Stimulated activated CD4-positive, alpha-beta T cell treated with anti-CD3 and anti-CD28 coated beads, Interleukin-2, amount 100 ng/mL, for 4 hours (primary cell): ENCODE results near the gene SEMA3E.

Experiments used
- DNase-seq: peaks from one replicate; pipeline ENCODE4 v3.0.0-alpha.2; 2020; ENCODE audit warnings: low read depth

The SEMA3E gene

GRCh38 chr7:83640731-83641537, 8.0 kb downstream of the SEMA3E start:
- DNase-seq, result no peak

DNA sequence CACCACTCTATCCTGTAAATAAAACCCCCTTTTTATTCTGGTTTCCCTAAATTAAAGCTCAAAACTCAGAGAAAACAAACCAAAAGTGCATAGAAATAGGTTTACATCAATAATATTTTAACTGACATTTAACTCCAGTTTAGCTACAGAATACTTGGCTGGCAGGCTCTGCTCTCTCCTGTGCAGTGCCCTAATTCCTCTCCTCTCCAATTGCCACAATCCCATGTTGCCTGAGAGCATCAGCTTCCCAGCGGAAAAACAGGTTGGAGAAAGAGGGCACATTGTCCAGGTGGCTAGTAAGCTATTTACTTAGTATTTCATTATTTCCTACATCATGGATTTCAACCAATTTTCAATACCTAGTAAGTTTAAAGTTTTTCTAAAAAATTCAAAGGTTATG, 8.7 kb downstream of the SEMA3E start:
- DNase-seq, result no peak

DNA sequence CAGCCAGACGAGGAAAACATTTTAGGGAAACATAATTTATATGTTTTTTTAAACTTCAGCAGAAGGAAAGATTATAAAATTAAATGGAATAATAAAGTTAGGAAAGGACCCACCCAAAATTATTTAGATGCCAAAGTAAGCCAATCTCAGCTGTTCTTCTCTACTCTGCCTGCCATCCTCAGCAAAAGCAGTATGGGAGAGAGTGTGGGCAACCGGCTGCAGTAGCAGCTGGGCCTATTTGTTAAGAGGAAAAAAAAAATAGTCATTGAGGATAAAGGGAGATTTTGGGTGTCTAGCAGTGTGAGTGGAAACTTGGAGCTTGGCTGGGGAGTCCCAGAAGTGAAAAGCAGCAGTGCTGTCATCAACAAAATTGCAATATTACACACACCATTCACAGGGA, 15.4 kb downstream of the SEMA3E start:
- no peak for DNase-seq

DNA sequence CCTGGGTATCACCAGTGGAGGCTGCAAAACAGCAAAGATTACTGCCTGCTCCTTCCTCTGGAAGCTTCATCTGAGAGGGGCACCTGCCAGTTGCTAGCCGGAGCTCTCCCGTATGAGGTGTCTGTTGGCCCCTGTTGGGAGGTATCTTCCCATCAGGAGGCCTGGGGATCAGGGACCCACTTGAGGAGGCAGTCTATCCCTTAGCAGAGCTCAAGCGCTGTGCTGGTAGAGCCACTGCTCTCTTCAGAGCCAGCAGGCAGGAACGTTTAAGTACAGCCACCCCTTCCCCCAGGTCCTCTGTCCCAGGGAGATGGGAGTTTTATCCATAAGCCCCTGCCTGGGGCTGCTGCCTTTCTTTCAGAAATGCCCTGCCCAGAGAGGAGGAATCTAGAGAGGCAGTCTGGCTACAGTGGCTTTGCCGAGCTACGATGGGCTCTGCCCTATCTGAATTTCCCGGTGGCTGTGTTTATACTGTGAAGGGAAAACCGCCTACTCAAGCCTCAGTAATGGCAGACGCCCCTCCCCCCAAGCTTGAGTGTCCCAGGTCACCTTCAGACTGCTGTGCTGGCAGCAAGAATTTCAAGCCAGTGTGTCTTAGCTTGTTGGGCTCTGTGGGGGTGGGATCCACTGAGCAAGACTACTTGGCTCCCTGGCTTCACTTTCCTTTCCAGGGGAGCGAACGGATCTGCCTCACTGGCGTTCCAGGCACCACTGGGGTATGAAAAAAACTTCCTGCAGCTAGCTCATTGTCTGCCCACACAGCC, 19.6 kb downstream of the SEMA3E start:
- no peak for DNase-seq

DNA sequence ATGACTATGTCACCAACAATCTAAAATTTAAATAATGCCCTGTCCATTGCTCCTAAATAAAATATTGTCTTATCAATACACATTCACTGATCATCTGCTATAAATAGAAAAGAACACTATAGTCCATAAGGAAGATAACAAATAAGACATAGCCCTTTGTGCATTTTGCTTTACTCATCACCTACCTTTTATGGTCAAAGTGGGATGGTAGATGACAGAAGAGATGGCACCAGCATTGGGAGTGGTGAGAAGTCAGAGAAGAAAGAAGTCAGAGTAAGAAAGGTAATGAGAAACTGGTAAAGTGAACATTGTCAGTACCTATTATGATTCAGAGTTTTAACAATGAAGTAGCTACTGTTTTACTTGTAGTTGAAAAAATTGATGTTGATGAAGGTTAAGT, 31.1 kb downstream of the SEMA3E start:
- DNase-seq, result no peak

GRCh38 chr7:83614112-83614511, 34.8 kb downstream of the SEMA3E start:
- no peak for DNase-seq

GRCh38 chr7:83613232-83613631, 35.7 kb downstream of the SEMA3E start:
- no peak for DNase-seq

DNA sequence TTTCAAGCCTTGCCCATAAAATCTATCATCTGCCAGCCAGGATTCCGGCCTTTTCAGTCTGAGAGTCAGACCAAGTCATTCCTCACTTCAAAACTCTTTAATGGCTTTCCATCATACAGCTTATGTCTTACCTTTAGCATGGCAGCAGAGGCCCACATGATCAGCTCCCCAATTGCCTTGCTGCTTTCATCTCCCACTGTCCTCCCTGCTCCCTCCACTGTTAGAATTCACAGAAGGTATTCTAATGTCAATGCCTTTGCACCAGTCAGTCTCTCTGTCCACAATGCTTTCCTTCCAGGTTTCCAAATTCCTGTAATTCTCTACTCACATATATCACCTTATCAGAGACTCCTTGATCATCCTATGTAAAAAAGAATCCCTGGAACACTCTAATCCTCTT, 37.2 kb downstream of the SEMA3E start:
- DNase-seq, result no peak

DNA sequence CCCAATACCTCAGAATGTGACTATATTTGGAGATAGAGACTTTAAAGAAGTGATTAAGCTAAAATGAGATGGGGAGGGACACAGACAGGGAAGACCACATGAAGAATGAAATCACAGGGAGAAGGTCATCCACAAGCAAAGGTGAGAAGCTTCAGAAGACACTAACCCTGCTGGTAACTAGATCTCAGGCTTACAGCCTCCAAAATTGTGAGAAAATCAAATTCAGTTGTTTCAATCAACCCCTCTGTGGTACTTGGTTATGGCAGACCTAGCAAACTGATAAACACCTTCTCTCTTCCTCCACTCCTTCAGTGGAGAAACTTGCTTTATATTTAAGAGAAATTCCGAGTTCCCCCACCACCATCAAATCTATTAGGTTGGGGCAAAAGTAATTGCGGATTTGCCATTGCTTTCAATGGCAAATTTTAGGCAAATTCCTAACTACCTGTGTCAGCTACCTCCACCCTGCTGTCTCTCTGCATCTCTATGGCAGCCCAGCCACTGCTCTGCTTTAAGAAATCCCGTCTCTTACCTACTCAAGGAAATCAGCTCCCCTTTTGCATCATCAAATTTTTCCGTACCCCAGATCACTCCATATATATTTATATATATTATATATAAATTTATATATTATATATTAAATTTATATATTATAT, 38.2 kb downstream of the SEMA3E start:
- DNase-seq, result no peak

DNA sequence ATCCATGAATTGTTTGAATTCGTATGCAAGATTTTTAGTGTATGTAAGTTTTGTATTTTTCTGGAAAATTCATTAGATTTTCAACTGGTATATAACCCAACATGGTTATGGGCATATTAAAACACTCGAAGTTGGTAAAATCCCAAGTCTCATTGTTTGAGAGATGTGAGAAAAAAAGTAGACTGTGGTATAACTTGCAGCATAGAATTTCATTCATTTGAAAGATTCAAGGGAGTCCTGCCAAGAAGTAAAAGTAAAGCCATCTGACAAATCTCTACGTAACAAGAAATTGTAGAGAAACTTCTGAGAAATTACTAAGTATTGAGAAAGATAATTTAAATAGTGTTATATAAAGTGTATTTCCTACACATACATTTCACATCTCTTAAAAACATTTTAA, 40.2 kb downstream of the SEMA3E start:
- DNase-seq, result no peak

DNA sequence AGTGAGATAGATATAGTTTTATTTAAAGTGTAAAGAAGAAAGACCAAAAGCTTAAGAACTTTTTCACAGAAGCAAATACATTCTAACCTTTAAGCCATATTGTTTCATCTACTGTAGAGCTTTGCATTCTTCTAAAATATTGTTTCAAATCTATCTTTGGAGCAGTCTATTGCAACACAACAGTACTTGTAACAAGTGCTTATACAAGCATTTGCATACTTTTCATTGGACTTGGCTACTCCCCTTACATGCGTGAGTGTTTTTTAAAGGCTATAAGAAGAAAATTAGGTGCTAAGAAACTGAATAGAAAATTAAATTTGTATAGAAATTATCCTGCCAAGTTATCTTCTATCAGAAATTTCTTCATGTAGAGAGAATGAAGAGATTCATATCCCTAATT, 45.3 kb downstream of the SEMA3E start:
- DNase-seq, result no peak

DNA sequence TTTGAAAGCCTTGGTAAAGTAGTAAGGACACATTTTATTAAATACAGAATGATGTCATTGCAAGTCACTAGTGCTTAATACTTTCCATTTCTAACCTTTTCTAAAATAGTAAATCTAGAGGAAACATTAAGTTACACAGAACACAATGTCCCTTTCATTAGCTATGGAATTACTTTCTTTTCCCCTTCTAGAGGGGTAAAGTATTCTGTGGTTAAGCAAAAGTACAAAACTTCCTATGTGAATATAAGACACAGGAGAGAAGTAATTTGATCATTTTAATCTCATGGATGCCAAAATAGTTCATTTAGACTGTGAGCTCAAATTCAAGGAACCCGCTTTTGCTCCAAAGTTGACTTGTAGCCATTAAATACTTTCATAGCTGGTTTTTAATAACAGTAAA, 49.8 kb downstream of the SEMA3E start:
- DNase-seq, result no peak

GRCh38 chr7:83593921-83594475, 54.9 kb downstream of the SEMA3E start:
- no peak for DNase-seq

GRCh38 chr7:83588602-83589240, 60.2 kb downstream of the SEMA3E start:
- no peak for DNase-seq

- no peak for DNase-seq
Measured at GRCh38 chr7:83586281-83586680, 62.7 kb downstream of the SEMA3E start.

- DNase-seq, result no peak
Measured at GRCh38 chr7:83581667-83582435, 67.1 kb downstream of the SEMA3E start.

DNA sequence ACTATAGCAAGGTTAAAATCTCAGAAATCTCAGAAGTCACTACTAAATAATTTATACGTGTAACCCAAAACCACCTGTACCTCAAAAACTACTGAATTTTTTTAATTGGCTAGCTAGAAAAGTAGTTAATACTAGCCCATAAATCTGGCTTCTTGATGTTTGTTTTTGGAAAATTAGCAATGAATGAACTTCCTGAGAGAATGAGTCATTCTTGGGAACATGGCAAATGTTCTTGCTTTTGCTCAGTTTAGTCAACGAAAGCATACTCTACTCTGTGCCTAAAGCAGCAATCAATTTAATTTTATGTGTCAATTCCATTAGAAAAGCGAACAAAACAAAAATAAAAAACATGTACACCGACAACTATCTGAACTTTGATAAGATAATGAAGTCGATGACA, 69.2 kb downstream of the SEMA3E start:
- DNase-seq, result no peak

DNA sequence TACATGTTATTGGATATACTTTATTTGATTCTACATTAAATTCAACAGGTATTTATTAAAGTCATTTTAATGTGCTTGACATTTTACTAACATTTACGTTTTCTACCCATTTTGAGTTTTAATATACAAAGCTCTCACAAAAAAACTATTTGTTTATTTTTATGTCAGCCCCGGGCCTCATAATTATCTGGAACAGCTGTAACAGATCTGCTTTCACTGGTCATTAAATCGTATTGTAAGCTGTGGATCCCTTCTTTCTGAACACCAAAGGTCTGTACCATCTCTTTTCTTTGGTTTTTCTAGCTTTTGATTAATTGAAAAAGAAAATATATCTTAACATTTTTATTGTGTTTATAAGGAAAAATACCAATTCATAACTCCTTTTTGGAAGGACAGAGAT, 73.5 kb downstream of the SEMA3E start:
- DNase-seq, result no peak

DNA sequence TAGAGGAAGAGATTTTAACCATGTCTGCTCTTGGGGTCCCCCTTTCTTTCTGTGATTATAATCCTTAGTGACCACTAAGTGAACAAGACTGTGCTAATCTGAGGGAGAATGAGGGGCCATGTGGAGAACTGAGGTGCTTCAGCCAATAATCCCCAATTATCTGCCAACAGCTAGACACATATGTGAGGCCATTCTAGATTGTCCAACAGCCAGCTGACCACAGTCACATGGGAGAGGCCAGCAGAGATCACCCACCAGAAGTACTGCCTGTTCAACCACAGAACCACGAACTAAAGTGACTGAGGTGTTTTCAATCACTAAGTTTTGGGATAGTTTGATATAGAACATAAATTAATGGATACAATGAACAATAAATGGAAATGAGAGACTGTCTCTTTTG, 74.3 kb downstream of the SEMA3E start:
- DNase-seq, result no peak

- DNase-seq, result no peak
Measured at GRCh38 chr7:83562960-83563359, 86.0 kb downstream of the SEMA3E start.

GRCh38 chr7:83562289-83562688, 86.7 kb downstream of the SEMA3E start:
- no peak for DNase-seq

DNA sequence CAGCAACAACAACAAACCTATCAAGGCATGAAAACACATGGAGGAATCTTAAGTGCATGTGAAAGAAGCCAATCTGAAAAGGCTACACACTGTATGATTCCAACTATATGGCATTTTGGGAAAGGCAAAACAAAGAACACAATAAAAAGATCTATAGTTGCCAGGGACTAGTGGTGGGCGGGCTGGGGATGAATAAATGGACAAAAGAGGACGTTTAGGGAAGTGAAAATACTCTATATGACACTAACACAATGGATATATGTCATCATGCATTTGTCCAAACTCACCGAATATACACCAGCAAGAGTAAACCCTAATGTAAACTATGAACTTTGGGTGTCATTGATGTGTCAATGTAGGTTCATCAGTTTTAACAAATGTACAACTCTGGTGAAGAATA, 89.1 kb downstream of the SEMA3E start:
- no peak for DNase-seq
